ENCODE measurements around the gene NCAPD2. TPM values are rescaled to one million over a fixed set of nuclear protein-coding genes. Genes with fewer than 3 reads are reported as not detected.

The NCAPD2 gene, protein sequence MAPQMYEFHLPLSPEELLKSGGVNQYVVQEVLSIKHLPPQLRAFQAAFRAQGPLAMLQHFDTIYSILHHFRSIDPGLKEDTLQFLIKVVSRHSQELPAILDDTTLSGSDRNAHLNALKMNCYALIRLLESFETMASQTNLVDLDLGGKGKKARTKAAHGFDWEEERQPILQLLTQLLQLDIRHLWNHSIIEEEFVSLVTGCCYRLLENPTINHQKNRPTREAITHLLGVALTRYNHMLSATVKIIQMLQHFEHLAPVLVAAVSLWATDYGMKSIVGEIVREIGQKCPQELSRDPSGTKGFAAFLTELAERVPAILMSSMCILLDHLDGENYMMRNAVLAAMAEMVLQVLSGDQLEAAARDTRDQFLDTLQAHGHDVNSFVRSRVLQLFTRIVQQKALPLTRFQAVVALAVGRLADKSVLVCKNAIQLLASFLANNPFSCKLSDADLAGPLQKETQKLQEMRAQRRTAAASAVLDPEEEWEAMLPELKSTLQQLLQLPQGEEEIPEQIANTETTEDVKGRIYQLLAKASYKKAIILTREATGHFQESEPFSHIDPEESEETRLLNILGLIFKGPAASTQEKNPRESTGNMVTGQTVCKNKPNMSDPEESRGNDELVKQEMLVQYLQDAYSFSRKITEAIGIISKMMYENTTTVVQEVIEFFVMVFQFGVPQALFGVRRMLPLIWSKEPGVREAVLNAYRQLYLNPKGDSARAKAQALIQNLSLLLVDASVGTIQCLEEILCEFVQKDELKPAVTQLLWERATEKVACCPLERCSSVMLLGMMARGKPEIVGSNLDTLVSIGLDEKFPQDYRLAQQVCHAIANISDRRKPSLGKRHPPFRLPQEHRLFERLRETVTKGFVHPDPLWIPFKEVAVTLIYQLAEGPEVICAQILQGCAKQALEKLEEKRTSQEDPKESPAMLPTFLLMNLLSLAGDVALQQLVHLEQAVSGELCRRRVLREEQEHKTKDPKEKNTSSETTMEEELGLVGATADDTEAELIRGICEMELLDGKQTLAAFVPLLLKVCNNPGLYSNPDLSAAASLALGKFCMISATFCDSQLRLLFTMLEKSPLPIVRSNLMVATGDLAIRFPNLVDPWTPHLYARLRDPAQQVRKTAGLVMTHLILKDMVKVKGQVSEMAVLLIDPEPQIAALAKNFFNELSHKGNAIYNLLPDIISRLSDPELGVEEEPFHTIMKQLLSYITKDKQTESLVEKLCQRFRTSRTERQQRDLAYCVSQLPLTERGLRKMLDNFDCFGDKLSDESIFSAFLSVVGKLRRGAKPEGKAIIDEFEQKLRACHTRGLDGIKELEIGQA (N-terminal part only)
- 28.1 and 28.2 TPM in 2 replicates for total RNA-seq

GRCh38 chr12:6493497-6494257 lies at the start of gene NCAPD2:
TSS of gene NCAPD2 (plus strand) at chr12:6494102. CDS start at chr12:6495099, 997 bp downstream.

DNA sequence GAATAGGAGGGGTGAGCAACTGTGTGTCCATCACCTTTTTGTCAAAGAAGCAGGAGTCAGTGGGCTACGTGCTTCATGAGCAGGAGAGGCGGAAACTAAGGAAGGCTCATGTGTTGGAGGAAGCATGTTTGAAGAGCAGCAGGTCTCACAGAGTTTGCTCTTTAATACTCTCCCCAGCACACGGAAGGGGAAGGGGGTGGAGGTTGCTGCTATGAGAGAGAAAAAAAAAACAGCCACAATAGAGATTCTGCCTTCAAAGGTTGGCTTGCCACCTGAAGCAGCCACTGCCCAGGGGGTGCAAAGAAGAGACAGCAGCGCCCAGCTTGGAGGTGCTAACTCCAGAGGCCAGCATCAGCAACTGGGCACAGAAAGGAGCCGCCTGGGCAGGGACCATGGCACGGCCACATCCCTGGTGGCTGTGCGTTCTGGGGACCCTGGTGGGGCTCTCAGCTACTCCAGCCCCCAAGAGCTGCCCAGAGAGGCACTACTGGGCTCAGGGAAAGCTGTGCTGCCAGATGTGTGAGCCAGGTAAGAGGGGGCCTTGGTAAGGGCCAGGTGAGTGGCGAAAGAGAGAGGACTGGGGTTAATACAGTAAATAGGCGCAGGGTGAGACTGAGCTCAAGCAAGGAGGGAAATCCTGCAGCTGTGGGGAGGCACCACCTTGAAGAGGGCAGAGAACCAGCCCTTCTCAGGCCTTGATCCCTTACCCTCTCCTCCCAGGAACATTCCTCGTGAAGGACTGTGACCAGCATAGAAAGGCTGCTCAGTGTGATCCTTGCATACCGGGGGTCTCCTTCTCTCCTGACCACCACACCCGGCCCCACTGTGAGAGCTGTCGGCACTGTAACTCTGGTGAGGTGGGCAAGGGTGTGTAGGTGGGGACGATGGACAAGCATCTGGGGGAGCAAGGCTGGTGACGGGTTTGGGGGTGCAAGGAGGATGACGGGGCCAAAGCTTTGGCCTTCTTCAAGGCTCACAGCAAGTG lies 48.9 kb upstream of the NCAPD2 start, which contains the start of gene CD27:
TSS of gene CD27 (plus strand) at position 252 of the 985 bp plus-strand sequence. CDS start at position 393, 141 bp downstream.

DNA sequence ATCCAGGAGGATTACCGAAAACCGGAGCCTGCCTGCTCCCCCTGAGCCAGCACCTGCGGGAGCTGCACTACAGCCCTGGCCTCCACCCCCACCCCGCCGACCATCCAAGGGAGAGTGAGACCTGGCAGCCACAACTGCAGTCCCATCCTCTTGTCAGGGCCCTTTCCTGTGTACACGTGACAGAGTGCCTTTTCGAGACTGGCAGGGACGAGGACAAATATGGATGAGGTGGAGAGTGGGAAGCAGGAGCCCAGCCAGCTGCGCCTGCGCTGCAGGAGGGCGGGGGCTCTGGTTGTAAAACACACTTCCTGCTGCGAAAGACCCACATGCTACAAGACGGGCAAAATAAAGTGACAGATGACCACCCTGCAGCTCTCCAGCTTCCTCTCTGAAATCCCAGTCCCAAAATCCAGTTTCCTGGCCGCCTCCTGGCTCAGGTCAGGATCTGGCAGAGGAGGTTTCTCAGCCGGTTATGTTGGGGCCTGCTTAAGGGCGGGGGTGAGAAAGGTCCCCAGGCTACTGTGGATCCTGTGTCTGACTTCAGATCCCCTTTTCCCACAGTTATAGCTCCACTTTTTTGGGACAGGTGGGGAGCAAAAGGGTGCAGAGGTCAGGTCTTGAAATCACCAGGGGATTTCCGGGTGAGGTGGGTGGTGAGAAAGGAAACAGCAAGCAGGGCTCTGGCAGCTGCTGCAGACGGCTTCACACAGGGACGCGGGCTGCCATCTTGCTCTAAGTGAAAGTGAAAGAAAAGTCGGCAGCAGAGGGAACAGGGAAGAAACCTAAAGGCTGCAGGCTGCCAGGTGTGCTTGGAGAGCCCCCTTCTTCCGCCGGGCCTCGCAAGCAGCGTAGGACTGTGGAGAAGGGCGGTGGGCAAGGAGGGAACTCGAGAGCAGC lies 42.3 kb upstream of the NCAPD2 start, which contains the start of gene TAPBPL:
TSS of gene TAPBPL (plus strand) at position 695 of the 897 bp plus-strand sequence. CDS start 207 bp downstream, outside the sequence.

DNA sequence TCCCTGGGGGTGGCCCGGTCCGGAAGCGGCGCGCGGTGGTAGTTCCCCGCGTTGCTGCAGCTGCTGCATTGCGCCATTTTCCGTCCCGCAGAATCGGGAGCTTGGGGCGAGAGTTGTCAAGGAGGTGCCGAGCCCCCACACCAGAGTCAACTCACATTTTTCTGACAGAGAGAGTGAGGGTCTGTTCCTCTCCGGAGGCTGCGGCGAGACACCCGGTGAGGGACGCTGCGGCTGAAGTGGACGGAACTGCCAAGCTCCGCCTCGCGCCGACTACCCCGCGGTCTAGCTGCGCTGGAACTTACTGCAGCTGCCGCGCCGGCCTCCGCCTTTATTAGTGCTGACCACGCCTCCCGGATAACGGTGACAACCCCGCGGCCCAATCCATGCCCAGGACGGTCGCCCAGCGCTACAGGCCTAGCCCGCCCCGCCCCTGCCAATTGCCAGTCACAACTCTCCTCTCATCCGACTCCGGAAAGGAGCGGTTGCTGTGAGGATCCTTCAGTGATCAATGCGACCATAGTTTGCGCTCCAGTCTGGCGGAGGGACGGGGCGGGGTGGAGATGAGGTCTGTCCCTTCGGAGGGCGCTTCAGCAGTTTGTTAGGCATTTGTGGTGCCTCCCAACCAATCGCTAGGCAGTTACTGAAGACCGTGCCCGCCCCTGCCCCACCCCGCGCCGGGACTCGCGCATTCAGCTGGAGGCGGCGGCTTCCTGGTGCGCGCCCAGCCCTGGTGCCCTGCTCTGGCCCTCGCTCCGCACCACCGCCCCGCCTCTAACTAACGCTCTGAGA lies 23.3 kb upstream of the NCAPD2 start, which contains the start of gene VAMP1:
TSS of gene VAMP1 (minus strand) at position 303 of the 789 bp plus-strand sequence. CDS start at position 157, 146 bp downstream.

DNA sequence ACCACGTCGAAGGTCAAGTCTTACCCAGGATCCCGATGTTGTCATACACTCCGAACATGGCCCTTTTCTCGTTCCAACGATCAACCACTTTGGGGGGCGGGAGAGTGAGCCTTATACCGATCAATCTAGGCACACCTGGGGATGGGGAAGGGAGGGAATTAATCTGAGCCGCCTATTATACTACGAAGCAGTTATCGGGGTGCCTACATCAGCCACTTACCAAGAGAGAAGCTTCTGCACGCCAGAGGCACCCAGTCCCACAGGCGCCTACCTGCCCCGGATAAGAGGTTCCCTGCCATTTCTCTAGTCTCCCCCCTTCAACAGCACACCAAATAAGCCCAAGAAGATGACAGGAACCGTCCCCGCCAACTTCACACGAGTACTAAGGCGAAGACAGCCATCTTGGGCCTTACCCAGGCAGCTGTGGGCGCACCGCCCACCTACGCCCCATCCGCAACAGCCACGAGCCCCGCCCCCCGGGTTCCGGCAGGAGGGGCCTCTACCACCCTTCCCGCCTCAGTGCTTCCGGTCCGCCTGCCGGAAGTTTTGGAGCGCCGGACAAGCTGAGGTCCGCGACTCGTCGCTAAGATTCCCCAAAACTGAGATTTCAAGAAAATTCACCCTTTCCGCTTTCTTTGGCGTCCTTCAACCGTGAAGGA lies 935 bp upstream of the NCAPD2 start, which contains the start of gene MRPL51:
TSS of gene MRPL51 (minus strand) at position 425 of the 659 bp plus-strand sequence. CDS start at position 299, 126 bp downstream.

DNA sequence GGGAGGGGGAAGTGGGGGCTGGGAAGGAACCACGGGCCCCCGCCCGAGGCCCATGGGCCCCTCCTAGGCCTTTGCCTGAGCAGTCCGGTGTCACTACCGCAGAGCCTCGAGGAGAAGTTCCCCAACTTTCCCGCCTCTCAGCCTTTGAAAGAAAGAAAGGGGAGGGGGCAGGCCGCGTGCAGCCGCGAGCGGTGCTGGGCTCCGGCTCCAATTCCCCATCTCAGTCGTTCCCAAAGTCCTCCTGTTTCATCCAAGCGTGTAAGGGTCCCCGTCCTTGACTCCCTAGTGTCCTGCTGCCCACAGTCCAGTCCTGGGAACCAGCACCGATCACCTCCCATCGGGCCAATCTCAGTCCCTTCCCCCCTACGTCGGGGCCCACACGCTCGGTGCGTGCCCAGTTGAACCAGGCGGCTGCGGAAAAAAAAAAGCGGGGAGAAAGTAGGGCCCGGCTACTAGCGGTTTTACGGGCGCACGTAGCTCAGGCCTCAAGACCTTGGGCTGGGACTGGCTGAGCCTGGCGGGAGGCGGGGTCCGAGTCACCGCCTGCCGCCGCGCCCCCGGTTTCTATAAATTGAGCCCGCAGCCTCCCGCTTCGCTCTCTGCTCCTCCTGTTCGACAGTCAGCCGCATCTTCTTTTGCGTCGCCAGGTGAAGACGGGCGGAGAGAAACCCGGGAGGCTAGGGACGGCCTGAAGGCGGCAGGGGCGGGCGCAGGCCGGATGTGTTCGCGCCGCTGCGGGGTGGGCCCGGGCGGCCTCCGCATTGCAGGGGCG lies 40.2 kb downstream of the NCAPD2 start, which contains the start of gene GAPDH:
TSS of gene GAPDH (plus strand) at position 595 of the 772 bp plus-strand sequence. CDS start 316 bp downstream, outside the sequence.

Small RNA genes lying within 50 kb of the gene (small RNA-seq; reads per million reads assigned to genes)
- 51.6 reads per million, percentile 97 among the genes with 10 or more reads in this experiment for gene SCARNA11

Other genes starting within 250 kb of the NCAPD2 start
- gene PLEKHG6, start 183.4 kb upstream of the NCAPD2 start, total RNA-seq = 0.16 TPM in 1 of 2 replicates, not detected in the other
- 214 and 306 TPM in 2 replicates for gene TNFRSF1A, start 152.0 kb upstream of the NCAPD2 start, total RNA-seq
- 0.85 and 1.5 TPM in 2 replicates for gene SCNN1A, start 118.5 kb upstream of the NCAPD2 start, total RNA-seq
- 117 and 121 TPM in 2 replicates for gene LTBR, start 109.9 kb upstream of the NCAPD2 start, total RNA-seq
- gene CD27, start 49.1 kb upstream of the NCAPD2 start, total RNA-seq = 0.36 TPM in 1 of 2 replicates, not detected in the other
- 15.9 and 18.1 TPM in 2 replicates for gene TAPBPL, start 42.1 kb upstream of the NCAPD2 start, total RNA-seq
- 10.2 and 10.6 TPM in 2 replicates for gene VAMP1, start 23.4 kb upstream of the NCAPD2 start, total RNA-seq
- 37.6 and 46.0 TPM in 2 replicates for gene MRPL51, start 840 bp upstream of the NCAPD2 start, total RNA-seq
- gene GAPDH, start 40.4 kb downstream of the NCAPD2 start, total RNA-seq = 5,670 and 6,868 TPM in 2 replicates
- 13.8 and 16.5 TPM in 2 replicates for gene IFFO1, start 61.9 kb downstream of the NCAPD2 start, total RNA-seq
- 25.9 and 29.0 TPM in 2 replicates for gene NOP2, start 74.2 kb downstream of the NCAPD2 start, total RNA-seq
- gene CHD4, start 113.3 kb downstream of the NCAPD2 start, total RNA-seq = 197 and 241 TPM in 2 replicates
- gene LPAR5, start 141.9 kb downstream of the NCAPD2 start, total RNA-seq = 0.12 TPM in 1 of 2 replicates, not detected in the other
- gene ACRBP, start 153.3 kb downstream of the NCAPD2 start, total RNA-seq = 0.16 TPM in 1 of 2 replicates, not detected in the other
- gene ING4, start 169.0 kb downstream of the NCAPD2 start, total RNA-seq = 36.5 and 40.1 TPM in 2 replicates
- gene ZNF384, start 195.3 kb downstream of the NCAPD2 start, total RNA-seq = 27.1 and 30.8 TPM in 2 replicates
- gene PIANP, start 206.7 kb downstream of the NCAPD2 start, total RNA-seq = 0.24 and 2.1 TPM in 2 replicates
- 98.8 and 101 TPM in 2 replicates for gene COPS7A, start 229.9 kb downstream of the NCAPD2 start, total RNA-seq

Measured in hair follicle dermal papilla cell (primary cell).